Right ventricle myocardium superior (tissue), 1 donor: Measurements from ENCODE around the gene STK11IP. TPM values are rescaled to one million over a fixed set of nuclear protein-coding genes. Genes with fewer than 3 reads are reported as not detected.
A peak's percentile ranks its signal among the peaks of the same experiment; 100 is the strongest.
"Not testable (repeated sequence)": the region's sequence is repeated elsewhere in the genome, so short reads cannot be mapped to it uniquely, and the experiment has no call there.

Experiments used
- ATAC-seq: fragments of 200-7000 bp; cut with Tn5 transposase; one replicate; pipeline ENCODE4 v1.9.1; 2020; ENCODE audit warnings: mild to moderate bottlenecking; ENCODE audit not compliant: poor library complexity
- DNase-seq: peaks from one replicate; pipeline ENCODE4 v3.0.0-alpha.2; 2020
- intact Hi-C: fragments of 100-400 bp; cut with DNase I; formaldehyde crosslinking; loops from one replicate; pipeline ENCODE4 v1.11.2; 2022
- total RNA-seq: library from RNA; stranded (reverse); fragmentation: NEBNext Ultra II Directional; extraction: Animal tissue kit (Norgen Biotek cat#: 25700); gene quantifications from one replicate; pipeline ENCODE4 v1.2.1, GENCODE V29; 2021
- donor health status: DM: no; HTN: yes; CAD: no; lungs with severe emphysema.

Gene STK11IP
- total RNA-seq, 1 donor from 2014 or later, result 15.6 TPM

DNA sequence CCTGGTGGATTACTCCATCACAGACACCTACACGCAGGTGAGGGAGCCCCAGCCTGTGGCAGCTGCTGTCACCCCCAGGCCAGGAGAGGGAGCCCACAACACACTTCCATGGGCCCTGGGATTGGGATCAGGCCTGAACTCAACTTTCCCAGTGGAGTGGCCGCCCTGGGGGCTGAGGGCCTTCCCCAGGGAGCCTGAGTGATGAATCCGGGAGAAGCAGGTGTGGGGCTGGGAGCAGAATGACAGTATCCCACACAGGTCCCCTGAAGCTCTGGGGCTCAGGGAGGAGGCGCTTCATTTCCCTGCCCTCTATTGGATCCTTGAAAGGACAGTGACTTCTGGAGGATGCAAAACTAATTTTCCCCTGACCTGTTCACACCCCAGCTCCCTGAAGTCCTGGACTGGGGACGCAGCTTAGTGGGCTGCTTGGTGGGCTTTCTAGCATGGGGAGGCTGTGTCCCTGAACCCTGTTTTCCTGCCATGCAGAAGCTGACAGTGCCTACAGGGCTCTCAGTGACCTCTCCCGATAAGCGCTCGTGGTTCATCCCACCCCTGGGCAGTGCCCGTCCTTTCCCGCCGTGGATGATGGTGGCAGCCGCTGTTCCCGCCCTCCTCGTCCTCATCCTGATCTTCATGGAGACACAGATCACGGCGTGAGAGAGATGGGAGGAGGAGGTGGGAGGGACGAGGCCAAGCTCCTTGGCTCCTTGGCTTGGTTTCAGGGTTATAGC is 40.7 kb downstream of the STK11IP start:
- DNase-seq, result no peak
- intact Hi-C loops, result no loop called here
- ATAC-seq, result no peak

GRCh38 chr2:219638948-219639755 is 41.5 kb downstream of the STK11IP start:
- intact Hi-C loops, result no loop called here
- DNase-seq (peak; percentile 61), ATAC-seq (no peak)

GRCh38 chr2:219641390-219642068 is 43.9 kb downstream of the STK11IP start:
- intact Hi-C loops, result loop anchor here (5.0 kb wide), 2 partner anchors 79 to 99 kb away; partner anchors contain the start of genes CHPF and TMEM198
- no peak for ATAC-seq
- no peak for DNase-seq

- intact Hi-C loops, result loop anchor here (5.0 kb wide), 2 partner anchors 80 to 100 kb away; partner anchors contain the start of genes CHPF and TMEM198
- DNase-seq, result no peak
- no peak for ATAC-seq
Measured at GRCh38 chr2:219642069-219642454, 44.4 kb downstream of the STK11IP start.

DNA sequence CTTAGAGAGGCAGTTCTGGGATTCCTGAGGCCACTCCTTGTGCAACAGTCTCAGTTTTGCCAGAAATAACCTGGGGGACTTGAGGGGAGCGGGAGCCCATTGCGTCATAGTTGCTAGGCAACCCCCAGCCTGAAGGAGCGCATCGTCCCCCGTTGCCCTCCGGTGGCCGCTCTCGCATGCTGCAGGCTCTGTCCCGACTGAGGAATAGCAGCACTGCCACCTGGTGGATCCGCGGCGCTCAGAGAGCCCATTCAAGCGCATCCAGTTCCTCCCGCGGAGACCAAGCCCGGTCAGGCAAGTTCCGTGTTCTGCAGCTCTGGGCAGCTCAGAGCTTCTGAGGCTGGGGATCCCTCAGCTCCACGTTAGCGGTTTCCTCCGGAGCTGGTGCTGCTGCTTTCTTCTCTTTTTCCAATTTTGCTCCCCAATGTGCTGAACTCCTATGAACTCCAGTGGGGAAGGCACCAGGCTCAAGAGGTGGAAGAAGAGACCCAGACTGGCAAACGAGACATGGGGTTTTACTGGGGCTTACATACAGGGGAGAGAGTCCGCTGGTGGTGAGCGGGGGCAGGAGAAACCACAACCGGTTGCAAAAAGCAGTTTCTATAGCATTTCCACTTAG is 44.9 kb downstream of the STK11IP start:
- ATAC-seq (peak; percentile 68), DNase-seq (peak; percentile 99)
- intact Hi-C loops, result loop anchor here (5.0 kb wide), 2 partner anchors 80 to 100 kb away; partner anchors contain the start of genes CHPF and TMEM198

GRCh38 chr2:219643084-219643473 is 45.4 kb downstream of the STK11IP start:
- DNase-seq (no peak), ATAC-seq (no peak)
- intact Hi-C loops, result loop anchor here (5.0 kb wide), 2 partner anchors 81 to 101 kb away; partner anchors contain the start of genes CHPF and TMEM198

- ATAC-seq, result peak; percentile 40
- peak; percentile 76 for DNase-seq
- intact Hi-C loops, result loop anchor here (5.0 kb wide), 2 partner anchors 82 to 102 kb away; partner anchors contain the start of genes CHPF and TMEM198
Measured at GRCh38 chr2:219643788-219644398, 46.2 kb downstream of the STK11IP start.

DNA sequence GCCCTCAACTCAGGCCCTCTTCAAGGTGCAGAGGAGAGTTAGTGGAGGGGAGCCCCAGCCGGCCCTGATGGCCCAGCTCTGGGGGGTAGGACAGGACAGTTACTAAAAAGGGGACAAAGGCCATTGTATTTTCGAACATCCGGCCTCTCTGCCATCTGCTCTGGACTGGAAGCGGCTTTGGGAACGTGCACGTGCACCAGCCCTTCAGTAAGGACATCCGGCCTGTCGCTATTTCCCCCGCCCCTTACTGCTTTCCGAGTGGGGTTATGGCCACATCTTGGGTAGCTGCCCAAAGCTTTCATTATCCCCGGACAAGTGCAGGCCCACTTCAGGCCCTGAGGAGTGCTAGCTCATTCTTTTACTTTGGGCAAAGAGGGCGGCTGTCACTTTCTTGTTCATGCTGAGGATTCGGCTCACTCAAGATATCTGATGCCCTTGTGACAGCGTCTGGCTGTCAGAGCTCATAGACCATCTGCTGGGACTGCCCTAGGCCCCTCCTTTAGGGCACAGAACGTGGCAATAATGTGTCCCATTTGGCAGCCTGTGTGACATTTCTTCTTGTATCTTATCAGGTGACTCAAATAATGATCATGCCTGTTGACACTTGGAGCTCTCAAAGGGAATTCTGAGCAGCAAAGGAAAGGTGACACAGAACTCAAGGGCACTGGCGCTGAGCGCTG is 47.3 kb downstream of the STK11IP start:
- peak; percentile 63 for ATAC-seq
- DNase-seq, result peak; percentile 71
- intact Hi-C loops, result loop anchor here (5.0 kb wide), 3 partner anchors 47 to 103 kb away; partner anchors contain the start of genes CHPF and TMEM198

- intact Hi-C loops, result loop anchor here (5.0 kb wide), 1 partner anchor 46 kb away; no protein-coding TSS in a partner anchor
- ATAC-seq (peak; percentile 15), DNase-seq (no peak)
Measured at GRCh38 chr2:219645631-219646527, 48.2 kb downstream of the STK11IP start.

DNA sequence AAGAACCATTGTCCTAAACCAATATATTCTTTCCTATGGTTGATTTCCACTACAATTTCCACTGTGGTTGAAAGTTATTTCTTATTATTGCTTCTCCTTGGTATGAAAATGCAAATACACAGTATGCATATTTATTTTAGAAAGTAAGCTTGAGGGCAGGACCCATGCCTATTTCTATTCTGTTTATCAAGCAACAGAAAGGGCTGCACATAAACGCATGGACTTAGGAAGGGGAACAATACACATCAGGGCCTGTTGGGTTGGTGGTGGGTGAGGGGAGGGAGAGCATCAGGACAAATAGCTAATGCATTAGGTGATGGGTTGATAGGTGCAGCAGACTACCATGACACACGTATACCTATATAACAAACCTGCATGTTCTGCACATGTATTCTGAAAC is 50.5 kb downstream of the STK11IP start:
- DNase-seq, result no peak
- intact Hi-C loops, result loop anchor here (5.0 kb wide), 1 partner anchor 44 kb away; no protein-coding TSS in a partner anchor
- no peak for ATAC-seq

- intact Hi-C loops, result loop anchor here (5.0 kb wide), 1 partner anchor 43 kb away; no protein-coding TSS in a partner anchor
- ATAC-seq, result no peak
Measured at GRCh38 chr2:219648963-219649362, 51.3 kb downstream of the STK11IP start.

DNA sequence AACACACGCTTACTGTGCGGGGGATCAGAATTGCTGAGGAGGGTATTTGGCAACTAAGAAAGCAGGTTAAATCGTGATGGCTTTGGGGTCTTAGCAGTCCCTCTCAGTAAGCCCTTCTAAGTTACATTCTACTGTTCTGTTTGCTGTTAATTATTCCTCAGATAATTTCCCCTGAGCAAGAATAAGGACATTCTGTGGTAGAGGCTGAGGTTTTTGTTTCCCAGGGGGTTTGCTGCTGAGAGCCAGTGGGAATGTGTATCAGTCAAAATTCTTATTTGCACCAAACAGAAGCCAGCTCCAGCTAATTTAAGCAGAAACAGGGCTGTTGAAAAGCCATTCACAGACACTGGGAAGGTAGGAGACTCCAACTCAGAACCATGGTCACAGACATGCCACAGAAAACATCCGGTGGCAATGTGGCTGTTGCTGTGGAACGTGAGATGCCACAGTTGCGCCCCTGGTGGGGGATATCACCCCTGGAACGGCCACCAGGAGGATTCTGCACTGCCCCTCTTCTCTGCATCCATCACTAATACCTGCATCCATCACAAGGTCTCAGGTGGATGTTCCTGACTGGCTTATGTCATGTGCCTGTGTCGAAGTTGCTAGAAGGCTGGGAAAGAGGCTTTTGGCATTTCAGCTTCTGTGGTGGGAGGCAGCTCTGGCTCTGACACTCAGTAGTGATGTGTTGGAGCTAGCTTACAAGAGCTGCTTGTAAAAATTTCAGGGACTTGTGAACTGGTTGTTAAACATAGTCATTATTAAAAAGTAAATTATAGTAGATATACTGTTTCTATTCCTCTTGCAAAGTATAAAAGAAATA is 53.0 kb downstream of the STK11IP start:
- no peak for DNase-seq
- intact Hi-C loops, result no loop called here
- no peak for ATAC-seq

More at GRCh38 chr2:219648963-219649362, 51.3 kb downstream of the STK11IP start:
- no peak for DNase-seq

- intact Hi-C loops, ATAC-seq, DNase-seq: not testable (repeated sequence)
Measured at GRCh38 chr2:219651656-219652055, 54.0 kb downstream of the STK11IP start.

DNA sequence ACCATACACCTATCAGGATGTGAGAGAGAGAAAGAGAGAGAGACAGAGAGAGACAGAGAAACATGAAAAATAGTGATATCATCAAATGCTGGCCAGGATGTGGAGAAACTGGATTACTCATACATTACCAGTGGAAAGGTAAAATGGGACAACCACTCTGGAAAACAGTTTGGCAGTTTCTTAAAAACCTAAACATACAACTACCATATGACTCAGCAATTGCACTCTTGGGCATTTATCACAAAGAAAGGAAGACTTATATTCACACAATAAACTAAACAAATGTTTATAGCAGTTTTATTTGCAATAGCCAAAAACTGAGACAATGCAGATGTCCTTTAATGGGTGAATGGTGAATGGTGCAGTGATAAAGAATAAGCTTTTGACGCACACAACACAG is 58.9 kb downstream of the STK11IP start:
- intact Hi-C loops, result no loop called here
- DNase-seq, result no peak
- ATAC-seq, result no peak

- ATAC-seq, result peak; percentile 72
- intact Hi-C loops, result no loop called here
- no peak for DNase-seq
Measured at GRCh38 chr2:219658196-219658846, 60.7 kb downstream of the STK11IP start.
